WI38 (cell line): ENCODE data around the gene CNTNAP4.
A peak's percentile ranks its signal among the peaks of the same experiment; 100 is the strongest.

ENCODE experiments used
- H3K4me3 ChIP-seq: 2 replicates; pipeline ENCODE4 v1.5.1; 2011; ENCODE audit warnings: low read depth, mild to moderate bottlenecking, control low read depth, low read length
- TF ChIP-seq, protein P1 (sequence below): IDR thresholded peaks from 2 replicates; pipeline ENCODE4 v1.5.1; 2012; ENCODE audit warnings: low read depth, mild to moderate bottlenecking, control low read depth, low read length

Gene CNTNAP4

GRCh38 chr16:76243620-76244019 is 33.6 kb upstream of the CNTNAP4 start:
- H3K4me3 ChIP-seq: no peak overlapping the region
- TF ChIP-seq, protein P1, sequence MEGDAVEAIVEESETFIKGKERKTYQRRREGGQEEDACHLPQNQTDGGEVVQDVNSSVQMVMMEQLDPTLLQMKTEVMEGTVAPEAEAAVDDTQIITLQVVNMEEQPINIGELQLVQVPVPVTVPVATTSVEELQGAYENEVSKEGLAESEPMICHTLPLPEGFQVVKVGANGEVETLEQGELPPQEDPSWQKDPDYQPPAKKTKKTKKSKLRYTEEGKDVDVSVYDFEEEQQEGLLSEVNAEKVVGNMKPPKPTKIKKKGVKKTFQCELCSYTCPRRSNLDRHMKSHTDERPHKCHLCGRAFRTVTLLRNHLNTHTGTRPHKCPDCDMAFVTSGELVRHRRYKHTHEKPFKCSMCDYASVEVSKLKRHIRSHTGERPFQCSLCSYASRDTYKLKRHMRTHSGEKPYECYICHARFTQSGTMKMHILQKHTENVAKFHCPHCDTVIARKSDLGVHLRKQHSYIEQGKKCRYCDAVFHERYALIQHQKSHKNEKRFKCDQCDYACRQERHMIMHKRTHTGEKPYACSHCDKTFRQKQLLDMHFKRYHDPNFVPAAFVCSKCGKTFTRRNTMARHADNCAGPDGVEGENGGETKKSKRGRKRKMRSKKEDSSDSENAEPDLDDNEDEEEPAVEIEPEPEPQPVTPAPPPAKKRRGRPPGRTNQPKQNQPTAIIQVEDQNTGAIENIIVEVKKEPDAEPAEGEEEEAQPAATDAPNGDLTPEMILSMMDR: no peak

GRCh38 chr16:76246587-76246986 is 30.6 kb upstream of the CNTNAP4 start:
- no peak overlapping the region for H3K4me3 ChIP-seq
- TF ChIP-seq, protein P1: no peak

- H3K4me3 ChIP-seq: no peak overlapping the region
- TF ChIP-seq, protein P1: peak; percentile 15; the same call in 1 of the 2 replicates
Observed at GRCh38 chr16:76265434-76266045, 11.7 kb upstream of the CNTNAP4 start.

- H3K4me3 ChIP-seq: no peak overlapping the region
- TF ChIP-seq, protein P1: no peak
Observed at GRCh38 chr16:76268824-76269223, 8.4 kb upstream of the CNTNAP4 start.

DNA sequence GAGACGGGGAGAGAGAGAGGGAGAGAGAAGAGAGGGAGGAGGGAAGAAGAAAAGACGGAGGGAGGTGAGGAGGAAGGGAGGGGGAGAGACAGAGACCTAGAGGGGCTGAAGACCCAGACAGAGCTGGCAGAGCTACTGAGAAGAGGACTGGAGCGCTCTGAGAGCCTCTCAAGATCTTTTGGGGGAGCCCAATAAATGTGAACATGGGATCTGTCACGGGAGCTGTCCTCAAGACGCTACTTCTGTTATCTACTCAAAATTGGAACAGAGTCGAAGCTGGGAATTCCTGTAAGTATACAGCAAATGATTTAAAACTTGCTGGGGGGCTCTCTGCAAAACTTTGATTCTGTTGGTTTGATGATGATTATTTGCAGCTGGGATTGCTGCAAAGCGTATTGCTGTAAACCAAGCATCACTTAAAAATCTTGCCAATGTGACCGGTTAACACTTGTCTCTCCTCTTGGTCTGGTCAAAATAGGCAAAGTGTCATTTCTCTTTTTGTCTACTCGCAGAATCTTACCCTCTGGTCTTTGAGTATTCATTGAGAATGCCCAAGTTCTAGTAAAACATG is 344 bp downstream of the CNTNAP4 start:
- TF ChIP-seq, protein P1: no peak

DNA sequence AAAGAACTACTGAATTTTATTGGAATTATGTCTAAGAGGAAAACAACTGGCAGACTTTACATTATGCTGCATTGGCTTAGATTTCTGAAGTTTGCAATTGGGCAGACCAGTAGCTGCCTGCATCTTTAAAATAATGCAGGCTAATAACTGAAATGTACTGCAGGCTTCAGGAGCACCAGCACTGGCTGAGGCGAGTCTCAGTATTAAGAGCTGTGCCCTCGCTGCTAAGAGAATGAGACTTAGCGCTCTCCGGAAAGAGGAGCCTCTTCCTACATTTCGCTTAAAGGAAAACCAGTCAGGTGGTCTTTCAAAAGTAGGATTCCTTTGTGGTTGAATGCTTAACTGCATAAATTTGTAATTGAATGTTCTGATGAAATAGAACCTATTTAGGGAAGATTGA is 885 bp downstream of the CNTNAP4 start:
- TF ChIP-seq, protein P1: no peak
- no peak overlapping the region for H3K4me3 ChIP-seq

More for the DNA sequence above, 344 bp downstream of the CNTNAP4 start:
- no peak overlapping the region for H3K4me3 ChIP-seq

DNA sequence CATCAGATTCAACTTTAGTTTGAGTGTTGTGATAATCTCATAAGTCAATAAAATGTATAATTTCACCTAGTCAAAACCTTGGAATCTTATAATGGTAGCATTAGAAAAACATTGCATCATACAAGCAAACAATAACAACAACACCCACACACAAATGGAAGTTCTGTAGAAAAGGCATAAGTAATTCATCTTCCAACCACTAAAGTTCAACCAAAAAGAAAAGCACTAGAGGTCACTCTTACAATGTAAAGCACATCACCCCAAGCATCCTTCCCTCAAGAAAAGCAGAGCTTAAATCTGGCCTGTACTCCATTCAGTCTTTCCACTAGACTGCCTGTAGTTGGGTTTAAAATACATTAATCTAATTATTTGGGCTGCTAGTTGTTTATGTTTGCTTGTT is 1.8 kb downstream of the CNTNAP4 start:
- no peak overlapping the region for H3K4me3 ChIP-seq
- TF ChIP-seq, protein P1: no peak
